OCI-LY3 (cell line): ENCODE results near the gene NEURL1B.

Source experiments
- H2AFZ ChIP-seq: fragments of 200-600, 300-600 bp; shearing (Covaris generic); 2 replicates; pipeline ENCODE4 v1.6.0; 2014; ENCODE audit warnings: antibody characterized with exemption, low read depth, low read length
- H3K27ac ChIP-seq: fragments of 200-600, 300-600 bp; sonication (generic); 2 replicates; pipeline ENCODE4 v1.5.1; 2014; ENCODE audit warnings: mild to moderate bottlenecking, low read length, moderate library complexity, mixed read lengths
- H3K27me3 ChIP-seq: fragments of 200-600, 300-600 bp; sonication (generic); 2 replicates; pipeline ENCODE4 v1.6.1; 2014; ENCODE audit warnings: low read depth, low read length, mixed read lengths
- H3K36me3 ChIP-seq: fragments of 200-600, 300-600 bp; sonication (generic); replicated peaks from 2 replicates; pipeline ENCODE3; 2014; ENCODE audit warnings: low read depth, low read length, mixed read lengths
- H3K4me1 ChIP-seq: fragments of 300-600, 200-600 bp; sonication (generic); 2 replicates; pipeline ENCODE4 v1.6.1; 2014; ENCODE audit warnings: low read length, mixed read lengths
- H3K4me2 ChIP-seq: fragments of 200-600, 300-600 bp; sonication (generic); 2 replicates; pipeline ENCODE4 v1.6.1; 2014; ENCODE audit warnings: low read length, mixed read lengths
- H3K4me3 ChIP-seq: fragments of 300-600, 200-600 bp; sonication (generic); 2 replicates; pipeline ENCODE4 v1.5.1; 2014; ENCODE audit warnings: antibody characterized with exemption, mild to moderate bottlenecking, low read length, moderate library complexity
- H3K79me2 ChIP-seq: fragments of 300-600, 200-600 bp; shearing (Covaris generic); 2 replicates; pipeline ENCODE4 v1.6.1; 2014; ENCODE audit warnings: mild to moderate bottlenecking, low read length, mixed read lengths
- H3K9ac ChIP-seq: fragments of 300-600, 200-600 bp; shearing (Covaris generic); 2 replicates; pipeline ENCODE4 v1.6.0; 2014; ENCODE audit warnings: mild to moderate bottlenecking, low read length, moderate library complexity
- H3K9me3 ChIP-seq: fragments of 200-600, 300-600 bp; shearing (Covaris generic); 2 replicates; pipeline ENCODE4 v1.6.1; 2014; ENCODE audit warnings: low read length, mixed read lengths; ENCODE audit not compliant: insufficient read depth
- H4K20me1 ChIP-seq: fragments of 200-600, 300-600 bp; sonication (generic); 2 replicates; pipeline ENCODE4 v1.6.1; 2016; ENCODE audit warnings: low read length, mixed read lengths; ENCODE audit not compliant: insufficient read depth
- EZH2phosphoT487 ChIP-seq: fragments of 200-600 bp; shearing (Covaris generic); IDR thresholded peaks from 2 replicates; pipeline ENCODE4 v1.6.1; 2018; ENCODE audit warnings: antibody characterized with exemption, mixed run types, low read depth
- TF ChIP-seq, protein P1 (sequence below): fragments of 200-600, 300-600 bp; sonication (generic); IDR thresholded peaks from 2 replicates; pipeline ENCODE4 v1.5.1; 2014; ENCODE audit warnings: antibody characterized with exemption, low read length, low read depth

The NEURL1B gene

DNA sequence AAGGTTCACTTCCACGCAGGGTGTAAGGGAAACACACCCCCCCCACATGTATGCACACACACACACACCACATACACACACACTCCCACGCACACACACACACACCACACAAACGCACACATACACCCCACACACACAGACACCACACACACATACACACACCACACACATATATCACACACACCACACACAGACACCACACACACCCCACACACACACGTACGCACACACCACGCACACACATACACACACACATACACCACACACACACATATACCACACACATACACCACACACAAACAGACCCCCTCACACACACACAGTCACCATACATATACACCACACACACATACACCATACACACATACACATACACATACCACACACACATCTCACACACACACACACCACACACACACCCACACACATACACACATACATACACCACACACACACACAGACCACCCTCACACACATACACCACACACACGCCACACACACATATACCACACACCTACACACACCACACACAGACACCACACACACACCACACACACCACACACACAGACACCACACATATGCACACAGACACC, 44.3 kb upstream of the NEURL1B start:
- Histone ChIP-seq H3K27ac (no peak overlapping the region), H3K4me2 (no peak overlapping the region), H3K4me1 (no peaks in the 10 kb centered on the region), H2AFZ (no peak overlapping the region), H4K20me1 (no peaks in the 10 kb centered on the region), H3K4me3 (no peak overlapping the region), H3K9me3 (no peaks in the 10 kb centered on the region), H3K36me3 (no peaks in the 10 kb centered on the region), H3K27me3 (peaks cover 10% of the 10 kb centered on the region), H3K79me2 (no peaks in the 10 kb centered on the region), H3K9ac (no peak overlapping the region)
- TF ChIP-seq, protein P1, sequence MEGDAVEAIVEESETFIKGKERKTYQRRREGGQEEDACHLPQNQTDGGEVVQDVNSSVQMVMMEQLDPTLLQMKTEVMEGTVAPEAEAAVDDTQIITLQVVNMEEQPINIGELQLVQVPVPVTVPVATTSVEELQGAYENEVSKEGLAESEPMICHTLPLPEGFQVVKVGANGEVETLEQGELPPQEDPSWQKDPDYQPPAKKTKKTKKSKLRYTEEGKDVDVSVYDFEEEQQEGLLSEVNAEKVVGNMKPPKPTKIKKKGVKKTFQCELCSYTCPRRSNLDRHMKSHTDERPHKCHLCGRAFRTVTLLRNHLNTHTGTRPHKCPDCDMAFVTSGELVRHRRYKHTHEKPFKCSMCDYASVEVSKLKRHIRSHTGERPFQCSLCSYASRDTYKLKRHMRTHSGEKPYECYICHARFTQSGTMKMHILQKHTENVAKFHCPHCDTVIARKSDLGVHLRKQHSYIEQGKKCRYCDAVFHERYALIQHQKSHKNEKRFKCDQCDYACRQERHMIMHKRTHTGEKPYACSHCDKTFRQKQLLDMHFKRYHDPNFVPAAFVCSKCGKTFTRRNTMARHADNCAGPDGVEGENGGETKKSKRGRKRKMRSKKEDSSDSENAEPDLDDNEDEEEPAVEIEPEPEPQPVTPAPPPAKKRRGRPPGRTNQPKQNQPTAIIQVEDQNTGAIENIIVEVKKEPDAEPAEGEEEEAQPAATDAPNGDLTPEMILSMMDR: no peak
- TF ChIP-seq EZH2phosphoT487: no peak

DNA sequence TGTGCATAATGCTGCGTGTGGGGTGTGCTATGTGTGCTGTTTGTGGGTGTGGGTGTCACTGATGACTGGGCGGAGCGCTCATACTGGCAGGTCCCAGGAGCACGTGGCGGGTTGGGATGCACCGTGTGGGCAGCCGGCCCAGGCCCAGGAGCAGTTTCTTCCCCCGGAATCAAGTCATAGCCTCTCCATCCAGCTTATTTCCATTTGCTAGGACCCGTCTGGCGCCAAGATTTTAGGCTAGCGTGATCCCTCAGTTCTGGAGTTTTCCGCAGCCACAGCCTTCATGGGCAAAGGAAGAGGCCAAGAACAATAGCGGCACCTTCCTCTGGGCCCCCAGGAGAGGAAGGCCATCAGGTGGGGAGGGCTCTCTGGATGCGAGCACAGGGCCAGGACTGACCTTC, 43.3 kb upstream of the NEURL1B start:
- Histone ChIP-seq H3K4me3 (no peak overlapping the region), H3K27ac (no peak overlapping the region), H3K79me2 (no peaks in the 10 kb centered on the region), H3K4me1 (no peaks in the 10 kb centered on the region), H4K20me1 (no peaks in the 10 kb centered on the region), H2AFZ (no peak overlapping the region), H3K36me3 (no peaks in the 10 kb centered on the region), H3K4me2 (no peak overlapping the region), H3K9me3 (no peaks in the 10 kb centered on the region), H3K9ac (no peak overlapping the region), H3K27me3 (0 out of 2 replicates have a peak, but pooled peaks cover 4% of the 10 kb centered on the region)
- TF ChIP-seq EZH2phosphoT487: no peak
- TF ChIP-seq, protein P1: no peak

DNA sequence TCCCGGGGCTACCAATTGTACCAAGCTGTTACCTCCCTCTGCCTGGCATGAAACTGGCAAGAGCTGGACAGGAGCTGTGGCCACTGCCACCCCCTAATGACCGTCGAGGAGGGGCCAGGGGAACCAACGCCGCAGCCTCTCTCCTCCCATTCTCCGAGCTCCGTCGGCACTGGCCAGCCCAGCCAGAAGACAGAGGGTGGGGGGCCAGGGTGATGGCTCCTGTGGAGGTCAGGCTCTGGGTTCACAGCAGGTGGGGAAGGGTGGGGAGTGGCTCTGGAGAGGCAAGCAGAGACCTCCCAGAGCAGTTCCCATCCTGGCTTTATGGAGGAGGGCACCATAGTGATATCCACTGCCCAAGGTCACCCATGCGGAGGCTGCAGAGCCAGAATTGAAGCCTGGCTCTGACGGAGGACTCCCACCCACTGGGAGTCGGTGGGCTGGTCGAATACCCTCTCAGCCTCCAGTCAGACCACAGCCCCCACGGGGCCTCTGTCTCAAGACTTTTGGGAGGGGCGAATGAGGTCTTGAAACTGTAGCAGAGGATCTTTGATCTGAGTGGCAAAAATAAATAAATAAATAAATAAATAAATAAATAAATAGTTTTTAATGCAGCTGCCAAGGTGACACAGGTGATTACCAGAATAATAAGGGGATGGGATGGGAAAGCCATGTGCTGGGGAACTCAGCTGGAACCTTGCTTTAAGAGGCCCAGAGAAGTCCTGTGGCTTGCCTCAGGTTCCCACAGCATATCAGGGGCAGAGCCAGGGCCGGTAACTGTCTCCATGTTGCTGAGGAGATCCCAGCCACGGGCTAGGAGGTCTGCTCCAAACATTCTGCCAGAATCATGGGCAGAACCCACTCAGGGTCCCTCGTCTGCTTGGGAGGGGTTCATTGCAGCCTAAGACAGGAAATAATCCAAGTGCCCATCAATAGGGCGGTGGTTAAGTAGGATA, 42.5 kb upstream of the NEURL1B start:
- Histone ChIP-seq H3K9me3 (no peaks in the 10 kb centered on the region), H3K4me3 (no peak overlapping the region), H3K36me3 (no peaks in the 10 kb centered on the region), H3K4me1 (no peaks in the 10 kb centered on the region), H3K27ac (no peak overlapping the region), H3K9ac (no peak overlapping the region), H3K27me3 (0 out of 2 replicates have a peak, but pooled peaks cover 4% of the 10 kb centered on the region), H3K79me2 (no peaks in the 10 kb centered on the region), H4K20me1 (no peaks in the 10 kb centered on the region), H2AFZ (no peak overlapping the region), H3K4me2 (no peak overlapping the region)
- TF ChIP-seq EZH2phosphoT487: no peak
- TF ChIP-seq, protein P1: no peak

DNA sequence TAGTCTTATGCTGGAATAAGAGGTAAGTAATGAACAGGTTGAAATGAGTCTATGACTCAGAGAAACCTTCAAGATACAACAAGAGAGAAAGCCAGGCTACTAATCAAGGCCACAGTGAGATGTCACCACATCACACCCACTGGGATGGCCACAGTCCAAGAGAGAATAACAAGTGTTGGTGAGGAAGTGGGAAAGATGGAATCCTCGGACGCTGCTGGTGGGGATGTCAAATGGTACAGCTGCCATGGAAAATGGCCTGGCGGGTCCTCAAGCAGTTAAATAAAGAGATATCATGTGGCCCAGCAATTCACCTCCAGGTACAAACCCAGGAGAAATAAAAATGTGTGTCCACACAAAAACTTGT, 41.9 kb upstream of the NEURL1B start:
- Histone ChIP-seq H2AFZ (no peak overlapping the region), H3K27me3 (0 out of 2 replicates have a peak, but pooled peaks cover 4% of the 10 kb centered on the region), H3K4me2 (no peak overlapping the region), H3K79me2 (no peaks in the 10 kb centered on the region), H4K20me1 (no peaks in the 10 kb centered on the region), H3K4me1 (no peaks in the 10 kb centered on the region), H3K27ac (no peak overlapping the region), H3K9me3 (no peaks in the 10 kb centered on the region), H3K36me3 (no peaks in the 10 kb centered on the region), H3K4me3 (no peak overlapping the region), H3K9ac (no peak overlapping the region)
- TF ChIP-seq, protein P1: no peak
- TF ChIP-seq EZH2phosphoT487: no peak
